ENCODE measurements around the gene STPG1. TPM values are rescaled to one million over a fixed set of nuclear protein-coding genes. Genes with fewer than 3 reads are reported as not detected.

The STPG1 gene
- total RNA-seq, 1 experiment from 2014 or later: 14.9 TPM

GRCh38 chr1:24369199-24369598 is 44.4 kb downstream of the STPG1 start:
- H3K4me1 ChIP-seq (ENCODE audit: insufficient read depth, low read length): peaks cover 29% of the 10 kb centered on the region

GRCh38 chr1:24366707-24367106 is 46.9 kb downstream of the STPG1 start:
- ATAC-seq: no peak
- H3K79me2 ChIP-seq (ENCODE audit: low read length): no peaks in the 10 kb centered on the region
- BruUV-seq (replicated peaks): no TSS peak
- no peak overlapping the region for H3K9ac ChIP-seq (ENCODE audit: low read length)
- DNase-seq: no peak
- intact Hi-C loops (cut with micrococcal nuclease): no loop called here
- no peaks in the 10 kb centered on the region for H4K20me1 ChIP-seq (ENCODE audit: low read length)
- H3K4me2 ChIP-seq (ENCODE audit: low read length): no peak overlapping the region
- H3K9me2 ChIP-seq (replicated peaks; ENCODE audit: low read length): no peaks in the 10 kb centered on the region
- TF ChIP-seq CTCF (conservative IDR thresholded peaks at IDR 0.05; ENCODE audit: low read depth, low read length) (no peak), EZH2phosphoT487 (IDR thresholded peaks at IDR 0.05; ENCODE audit: borderline replicate concordance, low read length) (no peak), EZH2 (IDR thresholded peaks at IDR 0.05; ENCODE audit: low read length, unreplicated experiment) (no peak)
- H3K9me3 ChIP-seq (ENCODE audit: low read length): no peaks in the 10 kb centered on the region
- no peaks in the 10 kb centered on the region for H3K27me3 ChIP-seq (ENCODE audit: low read length)
- POLR2A ChIA-PET (ENCODE audit: unreplicated experiment): no interaction called here
- no peak overlapping the region for H2AFZ ChIP-seq (ENCODE audit: low read length)
- H3K4me3 ChIP-seq (ENCODE audit: low read length): no peak overlapping the region
- peaks cover 42% of the 10 kb centered on the region for H3K4me1 ChIP-seq (ENCODE audit: insufficient read depth, low read length)
- H3F3A ChIP-seq (ENCODE audit: low read length, unreplicated experiment): peaks cover 4% of the 10 kb centered on the region
- peak overlapping the region; percentile 100; the same call in 1 of the 2 replicates for H3K27ac ChIP-seq (ENCODE audit: low read length)
- CTCF ChIA-PET: no interaction called here
- H3K36me3 ChIP-seq (ENCODE audit: low read depth, low read length): no peaks in the 10 kb centered on the region

More at GRCh38 chr1:24369199-24369598, 44.4 kb downstream of the STPG1 start:
- Histone ChIP-seq H3K9me2 (replicated peaks; ENCODE audit: low read length) (no peaks in the 10 kb centered on the region), H3K27ac (ENCODE audit: low read length) (no peak overlapping the region), H3K36me3 (ENCODE audit: low read depth, low read length) (no peaks in the 10 kb centered on the region), H3K9me3 (ENCODE audit: low read length) (no peaks in the 10 kb centered on the region), H3F3A (ENCODE audit: low read length, unreplicated experiment) (peaks cover 4% of the 10 kb centered on the region), H3K4me2 (ENCODE audit: low read length) (no peak overlapping the region), H3K79me2 (ENCODE audit: low read length) (no peaks in the 10 kb centered on the region), H4K20me1 (ENCODE audit: low read length) (no peaks in the 10 kb centered on the region), H3K4me3 (ENCODE audit: low read length) (no peak overlapping the region), H3K9ac (ENCODE audit: low read length) (no peak overlapping the region), H3K27me3 (ENCODE audit: low read length) (no peaks in the 10 kb centered on the region), H2AFZ (ENCODE audit: low read length) (no peak overlapping the region)
- ChIA-PET CTCF (no interaction called here), POLR2A (ENCODE audit: unreplicated experiment) (no interaction called here)
- no TSS peak for BruUV-seq (replicated peaks)
- no peak for ATAC-seq
- intact Hi-C loops (cut with micrococcal nuclease): no loop called here
- no peak for TF ChIP-seq EZH2 (IDR thresholded peaks at IDR 0.05; ENCODE audit: low read length, unreplicated experiment)
- TF ChIP-seq EZH2phosphoT487 (IDR thresholded peaks at IDR 0.05; ENCODE audit: borderline replicate concordance, low read length): no peak
- TF ChIP-seq CTCF (conservative IDR thresholded peaks at IDR 0.05; ENCODE audit: low read depth, low read length): no peak
- no peak for DNase-seq

- POLR2A ChIA-PET (ENCODE audit: unreplicated experiment): interaction anchor here (0.5 to 1.0 kb wide), 6 partner anchors 43 to 163 kb away, joined by 3 to 5 read pairs (median 4); no protein-coding TSS in a partner anchor
These were observed 48.5 kb downstream of the STPG1 start for GRCh38 chr1:24364975-24365678.

More at GRCh38 chr1:24364975-24365678, 48.5 kb downstream of the STPG1 start:
- Histone ChIP-seq H3K4me1 (ENCODE audit: insufficient read depth, low read length) (peaks cover 42% of the 10 kb centered on the region), H3K9ac (ENCODE audit: low read length) (peak overlapping the region; percentile 93), H3K79me2 (ENCODE audit: low read length) (no peaks in the 10 kb centered on the region), H3K9me2 (replicated peaks; ENCODE audit: low read length) (no peaks in the 10 kb centered on the region), H3K36me3 (ENCODE audit: low read depth, low read length) (no peaks in the 10 kb centered on the region), H3K9me3 (ENCODE audit: low read length) (no peaks in the 10 kb centered on the region), H2AFZ (ENCODE audit: low read length) (no peak overlapping the region), H3K27ac (ENCODE audit: low read length) (peak overlapping the region; percentile 100), H3K4me3 (ENCODE audit: low read length) (peak overlapping the region; percentile 38; the same call in 1 of the 2 replicates), H3K27me3 (ENCODE audit: low read length) (no peaks in the 10 kb centered on the region), H3F3A (ENCODE audit: low read length, unreplicated experiment) (peaks cover 4% of the 10 kb centered on the region), H3K4me2 (ENCODE audit: low read length) (peak overlapping the region; percentile 83), H4K20me1 (ENCODE audit: low read length) (no peaks in the 10 kb centered on the region)
- ATAC-seq: peak; percentile 80
- DNase-seq: peak; percentile 97
- BruUV-seq (replicated peaks): no TSS peak
- CTCF ChIA-PET: interaction anchor here (0.7 to 1.7 kb wide), 3 partner anchors 10 to 163 kb away, joined by 3 to 12 read pairs (median 4); no protein-coding TSS in a partner anchor
- intact Hi-C loops (cut with micrococcal nuclease): no loop called here
- TF ChIP-seq EZH2 (IDR thresholded peaks at IDR 0.05; ENCODE audit: low read length, unreplicated experiment): no peak
- TF ChIP-seq CTCF (conservative IDR thresholded peaks at IDR 0.05; ENCODE audit: low read depth, low read length): no peak
- no peak for TF ChIP-seq EZH2phosphoT487 (IDR thresholded peaks at IDR 0.05; ENCODE audit: borderline replicate concordance, low read length)
